ELF-1 (cell line): Measurements from ENCODE around the gene PLIN5.

ENCODE experiments used
- DNase-seq: peaks from one replicate; pipeline ENCODE4 v3.0.0-alpha.2; 2016; ENCODE audit warnings: low read depth, low spot score

PLIN5 gene

DNA sequence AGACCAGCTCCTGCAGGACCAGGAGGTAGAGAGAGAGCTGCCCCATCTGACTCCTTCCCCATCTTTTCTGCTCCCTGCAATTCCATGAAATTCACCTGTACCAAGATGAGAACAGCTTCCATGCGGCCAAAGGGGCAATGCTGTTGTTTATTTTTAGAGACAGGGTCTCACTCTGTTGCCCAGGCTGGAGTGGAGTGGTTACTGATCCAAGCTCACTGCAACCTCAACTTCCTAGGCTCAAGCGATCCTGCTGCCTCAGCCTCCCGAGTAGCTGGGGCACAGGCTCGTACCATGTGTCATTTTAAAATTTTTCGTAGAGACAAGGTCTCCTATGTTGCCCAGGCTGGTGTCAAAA, 13.2 kb downstream of the PLIN5 start:
- no peak for DNase-seq

DNA sequence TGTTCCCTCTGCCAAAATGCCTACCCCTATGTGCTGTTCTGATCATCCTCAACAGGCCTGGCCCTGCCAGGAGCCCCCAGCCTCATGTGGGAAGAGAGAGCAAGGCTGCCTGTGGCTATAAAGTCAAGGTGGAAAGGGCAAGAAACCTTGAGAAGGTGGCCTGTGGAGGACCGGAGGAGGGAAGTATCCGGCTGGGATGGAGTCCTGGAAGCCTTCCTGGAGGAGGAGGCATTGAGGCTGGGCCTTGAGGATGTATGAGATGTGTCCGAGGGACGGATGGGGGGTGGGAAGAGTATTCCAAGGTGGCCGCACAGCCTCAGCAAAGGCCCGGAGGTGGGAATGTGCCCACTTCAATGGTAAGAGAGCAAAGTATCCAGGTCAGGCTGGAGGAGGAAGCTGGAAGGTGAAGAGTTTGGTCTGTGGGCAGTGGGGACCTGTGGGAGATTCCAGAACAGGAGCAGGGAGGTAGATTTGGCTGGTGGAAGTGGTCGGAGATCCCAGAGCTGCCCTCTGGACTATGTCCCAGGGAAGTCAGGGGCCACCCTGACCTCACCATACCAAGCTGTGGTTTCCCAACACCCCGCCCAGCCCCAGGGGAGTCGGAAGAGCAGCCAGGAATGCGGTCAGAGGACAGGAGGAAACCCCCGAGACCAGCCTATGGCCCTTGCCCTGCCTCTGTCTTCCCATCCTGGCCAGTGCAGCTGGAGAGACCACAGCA, 13.7 kb downstream of the PLIN5 start:
- no peak for DNase-seq

DNA sequence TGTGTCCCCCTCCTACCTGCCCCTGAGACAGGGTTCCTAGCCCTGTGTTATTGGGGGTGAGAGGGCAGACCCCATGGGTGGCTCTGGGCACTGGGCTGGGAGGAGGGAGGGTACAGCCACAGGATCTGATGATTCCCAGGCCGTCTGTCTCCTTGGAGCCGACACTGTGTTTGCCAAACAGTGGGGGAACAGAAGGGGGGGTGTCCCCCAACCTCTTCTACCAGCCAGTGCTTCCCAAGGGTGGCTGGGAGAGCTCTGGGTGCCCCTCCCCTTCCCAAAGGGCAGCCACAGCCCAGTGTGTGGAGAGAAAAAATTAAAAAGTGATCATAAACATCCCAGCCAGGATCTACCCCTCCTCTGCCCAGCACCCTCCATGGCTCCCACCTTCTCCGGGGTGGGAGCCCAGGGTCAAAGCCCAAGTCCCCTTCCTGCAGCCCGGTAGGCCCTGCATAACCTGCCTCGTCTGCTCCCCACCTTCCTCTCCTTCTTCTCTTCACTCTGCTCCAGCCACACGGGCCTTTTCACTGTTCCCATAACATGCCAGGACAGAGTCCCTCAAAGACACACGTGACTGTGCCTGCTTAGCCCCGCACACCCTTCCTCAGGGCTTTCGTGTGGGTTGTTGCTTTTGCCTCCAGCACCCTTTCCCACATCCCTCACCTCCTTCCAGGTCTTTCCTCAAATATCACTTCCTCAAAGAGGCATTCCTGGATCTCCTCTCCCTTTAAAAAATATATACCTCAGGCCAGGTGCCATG, 15.3 kb downstream of the PLIN5 start:
- DNase-seq: no peak

DNA sequence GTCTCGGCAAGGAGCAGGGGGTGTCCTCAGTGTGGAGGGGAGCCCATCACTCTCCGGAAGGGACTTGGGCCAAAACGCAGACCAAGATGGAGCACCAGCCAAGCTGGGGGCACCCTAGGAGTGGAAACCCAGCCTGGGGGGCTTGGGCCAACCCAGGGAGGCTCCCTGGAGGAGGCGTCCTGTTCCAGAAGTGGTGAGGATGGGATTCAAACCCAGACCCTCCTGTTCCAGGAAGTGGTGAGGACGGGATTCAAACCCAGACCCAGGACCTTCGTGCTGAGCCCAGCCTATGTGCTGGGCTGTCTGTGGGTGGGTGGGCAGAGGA, 15.9 kb downstream of the PLIN5 start:
- DNase-seq: no peak

DNA sequence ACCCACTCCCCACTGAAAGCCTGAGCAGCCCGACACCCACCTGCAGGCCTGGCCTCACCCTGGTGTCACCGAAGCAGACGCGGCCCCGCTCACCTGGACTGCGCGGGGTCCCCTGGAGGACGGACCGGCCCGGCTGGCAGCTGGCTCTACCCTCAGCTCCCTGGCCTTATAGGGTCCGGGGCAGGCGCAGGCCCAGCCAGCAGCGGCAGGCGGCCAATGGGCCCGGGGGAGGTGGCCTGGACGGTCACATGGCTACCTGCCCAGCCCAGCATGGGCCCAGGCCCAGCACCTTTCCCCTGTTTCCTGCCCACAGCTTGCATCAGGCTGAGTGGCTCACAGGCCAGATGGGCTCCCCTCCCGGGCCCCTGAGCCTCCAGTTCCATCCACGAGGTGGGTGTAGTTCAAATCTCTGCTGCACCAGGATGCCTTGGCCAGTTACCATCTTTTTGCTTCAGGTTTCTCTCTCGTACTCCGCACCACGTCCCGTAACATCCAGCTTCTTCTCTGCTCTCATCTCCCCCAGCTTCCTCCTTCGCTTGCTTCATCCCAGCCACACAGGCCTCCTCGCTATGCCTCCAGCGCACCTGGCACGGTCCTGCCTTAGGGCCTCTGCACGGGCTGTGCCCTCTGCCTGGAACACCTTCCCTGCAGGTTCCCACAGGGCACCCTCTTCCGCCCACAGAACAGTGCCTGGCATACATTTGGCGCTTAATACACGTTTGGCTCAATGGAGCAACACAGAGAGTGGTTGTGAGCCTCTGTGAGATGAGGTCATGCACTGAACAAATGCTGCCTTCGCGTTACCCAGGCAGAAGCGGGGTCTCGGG, 16.5 kb downstream of the PLIN5 start, which contains the start of gene PLIN4:
TSS of gene PLIN4 (minus strand) at position 142 of the 827 bp plus-strand sequence. CDS start 214 bp downstream, outside the sequence.
- no peak for DNase-seq

DNA sequence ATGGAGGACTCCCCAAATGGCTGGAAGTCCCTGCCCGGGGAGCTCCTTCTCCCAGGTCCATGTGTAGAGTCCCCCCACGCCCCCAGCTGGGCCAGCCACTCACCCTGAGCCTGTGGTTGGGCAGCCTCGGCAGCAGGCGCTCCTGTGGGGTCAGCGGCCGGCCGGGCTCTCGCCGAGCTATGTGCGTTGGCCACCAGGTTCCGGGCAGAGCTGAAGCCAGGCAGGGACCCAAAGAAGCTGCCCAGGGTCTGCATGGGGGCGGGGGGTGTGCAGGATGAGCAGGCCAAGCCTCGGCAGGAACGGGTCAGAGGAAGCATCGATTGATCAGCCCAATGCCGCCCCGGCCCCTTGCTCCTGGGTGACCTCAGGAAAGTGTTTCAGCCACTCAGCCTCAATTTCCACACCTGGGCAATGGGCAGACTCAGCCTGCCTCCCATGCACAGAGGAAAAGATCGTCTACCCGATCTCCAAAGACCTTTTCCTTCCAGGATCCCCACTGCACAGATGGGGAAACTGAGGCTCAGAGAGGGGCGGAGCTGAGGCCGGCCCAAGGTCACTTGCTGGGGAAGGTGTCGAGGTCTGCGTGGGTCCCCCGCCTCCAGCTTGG, 17.5 kb downstream of the PLIN5 start:
- no peak for DNase-seq

DNA sequence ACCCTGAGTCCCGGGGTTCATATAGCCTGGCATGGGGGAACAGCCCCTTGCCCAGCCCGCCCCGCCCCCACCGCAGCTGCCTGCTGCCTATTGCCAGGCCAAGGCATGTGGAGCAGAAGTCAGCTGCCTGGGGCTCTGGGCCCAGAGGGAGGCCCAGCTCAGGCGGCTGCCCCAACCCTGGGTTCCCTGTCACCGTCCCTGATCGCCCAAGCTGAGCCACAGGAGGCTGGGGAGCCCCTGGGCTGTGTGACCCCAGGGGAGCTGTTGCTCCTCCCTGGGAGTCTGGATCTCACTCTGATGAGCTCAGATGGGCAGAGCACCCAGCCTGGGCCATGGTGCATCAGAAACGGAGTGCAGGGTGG, 18.1 kb downstream of the PLIN5 start:
- DNase-seq: no peak

DNA sequence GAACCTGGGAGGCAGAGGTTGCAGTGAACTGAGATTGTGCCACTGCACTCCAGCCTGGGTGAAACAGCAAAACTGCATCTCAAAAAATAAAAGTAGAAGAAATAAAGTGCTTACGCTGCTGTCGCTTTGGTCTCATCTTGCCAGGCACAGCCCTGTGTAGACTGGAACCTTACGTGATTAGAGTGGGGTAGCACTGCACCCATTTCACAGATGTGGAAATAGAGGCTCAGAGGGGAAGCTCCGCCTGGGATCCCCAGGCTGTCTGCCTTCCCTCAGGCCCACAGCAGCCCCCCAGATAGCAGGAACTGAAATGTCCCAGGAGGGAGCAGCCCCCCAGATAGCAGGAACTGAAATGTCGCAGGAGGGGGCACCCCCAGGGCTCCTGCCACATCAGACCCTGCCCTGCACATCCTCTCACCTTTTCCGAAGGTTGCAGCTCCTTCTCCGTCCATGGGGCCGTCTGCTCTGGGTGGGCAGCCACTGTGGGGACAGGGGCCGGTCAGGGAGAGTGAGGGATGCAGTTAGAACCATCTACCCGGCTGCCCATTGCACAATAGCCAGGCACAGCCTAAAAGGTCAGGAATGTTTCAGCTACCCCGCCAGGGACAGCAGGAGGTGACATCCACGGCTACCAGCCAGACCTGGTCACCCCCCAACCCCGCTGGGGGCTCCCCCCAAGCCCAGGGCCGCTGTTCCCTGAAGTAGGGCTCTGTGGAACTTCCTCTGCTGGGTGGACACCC, 18.7 kb downstream of the PLIN5 start:
- no peak for DNase-seq

DNA sequence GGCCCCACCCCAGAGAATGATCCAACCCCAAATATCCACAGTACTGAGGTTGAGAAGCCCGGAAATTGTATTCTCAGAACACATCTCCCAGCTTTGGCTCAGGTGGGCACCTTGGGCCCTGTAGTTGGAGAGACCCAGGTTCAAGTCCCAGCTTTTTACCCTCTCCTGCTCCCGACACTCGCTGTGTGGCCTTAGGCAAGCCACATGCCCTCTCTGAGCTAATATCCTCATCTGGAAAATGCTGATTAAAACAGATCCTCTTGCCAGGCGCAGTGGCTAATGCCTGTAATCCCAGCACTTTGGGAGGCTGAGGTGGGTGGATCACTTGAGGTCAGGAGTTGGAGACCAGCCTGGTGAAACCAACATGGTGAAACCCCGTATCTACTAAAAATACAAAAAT, 19.3 kb downstream of the PLIN5 start:
- no peak for DNase-seq

DNA sequence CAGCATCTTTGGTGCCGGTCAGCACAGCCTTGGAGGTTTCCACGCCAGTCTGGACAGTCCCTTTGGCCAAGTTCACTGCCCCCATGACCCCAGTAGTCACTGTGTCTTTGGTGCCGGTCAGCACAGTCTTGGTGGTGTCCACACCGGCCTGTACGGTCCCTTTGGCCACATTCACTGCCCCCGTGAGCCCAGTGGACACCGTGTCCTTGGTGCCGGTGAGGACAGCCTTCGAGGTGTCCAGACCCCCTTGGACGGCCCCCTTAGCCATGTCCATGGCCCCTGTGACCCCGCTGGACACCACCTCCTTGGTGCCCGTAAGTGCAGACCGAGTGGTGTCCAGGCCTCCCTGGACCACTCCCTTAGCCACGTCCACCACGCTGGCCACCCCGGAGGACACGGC, 21.8 kb downstream of the PLIN5 start:
- no peak for DNase-seq

DNA sequence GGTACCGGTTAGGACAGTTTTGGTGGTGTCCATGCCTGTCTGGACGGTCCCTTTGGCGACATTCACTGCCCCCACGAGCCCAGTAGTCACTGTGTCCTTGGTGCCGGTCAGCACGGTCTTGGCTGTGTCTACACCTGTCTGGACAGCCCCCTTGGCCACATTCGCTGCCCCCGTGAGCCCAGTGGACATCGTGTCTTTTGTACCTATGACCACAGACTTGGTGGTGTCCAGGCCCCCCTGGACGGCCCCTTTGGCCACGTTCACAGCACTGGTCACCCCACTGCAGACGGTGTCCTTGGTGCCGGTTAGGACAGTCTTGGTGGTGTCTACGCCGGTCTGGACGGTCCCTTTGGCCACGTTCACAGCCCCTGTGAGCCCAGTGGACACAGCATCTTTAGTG, 23.0 kb downstream of the PLIN5 start:
- DNase-seq: no peak

DNA sequence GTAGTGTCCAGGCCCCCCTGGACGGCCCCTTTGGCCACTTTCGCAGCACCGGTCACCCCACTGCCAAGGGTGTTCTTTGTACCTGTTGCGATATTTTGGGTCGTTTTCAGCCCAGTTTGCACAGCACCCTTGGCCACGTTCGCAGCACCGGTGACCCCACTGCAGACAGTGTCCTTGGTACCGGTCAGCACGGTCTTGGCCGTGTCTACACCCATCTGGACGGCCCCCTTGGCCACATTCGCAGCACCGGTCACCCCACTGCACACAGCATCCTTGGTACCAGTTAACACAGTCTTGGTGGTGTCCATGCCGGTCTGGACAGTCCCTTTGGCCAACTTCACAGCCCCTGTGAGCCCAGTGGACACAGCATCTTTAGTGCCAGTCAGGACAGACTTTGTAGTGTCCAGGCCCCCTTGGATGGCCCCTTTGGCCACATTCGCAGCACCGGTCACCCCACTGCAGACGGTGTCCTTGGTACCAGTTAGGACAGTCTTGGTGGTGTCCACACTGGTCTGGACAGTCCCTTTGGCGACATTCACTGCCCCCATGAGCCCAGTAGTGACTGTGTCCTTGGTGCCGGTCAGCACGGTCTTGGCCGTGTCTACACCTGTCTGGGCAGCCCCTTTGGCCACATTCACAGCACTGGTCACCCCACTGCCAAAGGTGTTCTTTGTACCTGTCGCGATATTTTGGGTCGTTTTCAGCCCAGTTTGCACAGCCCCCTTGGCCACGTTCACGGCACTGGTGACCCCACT, 23.5 kb downstream of the PLIN5 start:
- no peak for DNase-seq

DNA sequence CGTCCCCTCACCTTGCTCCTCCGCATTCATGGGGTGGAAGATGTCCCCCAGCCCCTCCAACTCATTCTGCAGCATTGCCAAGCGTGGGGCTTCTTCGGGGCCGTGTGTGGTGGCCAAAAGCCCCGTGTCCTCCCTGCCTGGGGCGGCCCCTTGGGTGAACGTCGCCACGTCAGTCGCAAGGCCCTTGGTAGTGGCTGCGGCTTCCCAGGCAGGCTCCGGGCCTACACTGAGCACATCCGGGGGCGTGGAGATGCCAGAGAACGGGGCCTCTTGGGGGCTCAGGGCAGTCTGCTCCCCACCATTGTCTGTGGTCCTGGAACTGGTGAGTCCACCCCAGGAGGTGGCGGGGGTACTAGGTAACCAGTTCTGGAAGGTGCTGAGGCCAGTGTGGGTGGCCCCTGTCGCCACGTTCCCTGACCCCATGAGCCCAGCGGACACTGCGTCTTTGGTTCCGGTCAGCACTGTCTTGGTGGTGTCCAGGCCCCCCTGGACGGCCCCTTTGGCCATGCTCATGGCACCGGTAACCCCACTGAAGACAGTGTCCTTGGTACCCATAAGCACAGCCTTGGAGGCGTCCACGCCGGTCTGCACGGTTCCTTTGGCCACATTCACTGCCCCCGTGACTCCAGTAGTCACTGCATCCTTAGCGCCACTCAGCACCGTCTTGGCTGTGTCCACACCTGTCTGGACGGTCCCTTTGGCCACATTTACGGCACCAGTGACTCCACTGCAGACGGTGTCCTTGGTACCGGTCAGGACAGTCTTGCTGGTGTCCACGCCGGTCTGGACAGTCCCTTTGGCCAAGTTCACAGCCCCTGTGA, 24.4 kb downstream of the PLIN5 start:
- no peak for DNase-seq

DNA sequence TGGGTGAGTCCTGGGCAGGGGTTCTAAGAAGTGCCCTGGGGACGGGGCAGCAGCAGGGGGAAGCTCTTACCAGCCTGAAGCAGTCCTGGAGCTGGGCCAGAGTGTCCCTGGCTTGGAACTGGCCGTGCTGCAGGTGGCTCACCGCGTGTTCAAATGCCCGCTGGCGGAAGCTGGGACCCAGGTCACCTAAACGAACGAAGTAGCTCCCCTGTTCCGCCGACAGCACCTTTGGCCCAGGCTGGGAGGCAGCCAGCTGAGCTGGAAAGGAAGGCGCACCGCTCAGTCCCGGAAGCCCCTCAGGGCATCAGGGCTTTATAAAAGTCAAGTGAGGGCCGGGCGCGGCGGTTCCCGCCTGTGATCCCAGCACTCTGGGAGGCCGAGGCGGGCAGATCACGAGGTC, 26.3 kb downstream of the PLIN5 start:
- peak; percentile 81 for DNase-seq

DNA sequence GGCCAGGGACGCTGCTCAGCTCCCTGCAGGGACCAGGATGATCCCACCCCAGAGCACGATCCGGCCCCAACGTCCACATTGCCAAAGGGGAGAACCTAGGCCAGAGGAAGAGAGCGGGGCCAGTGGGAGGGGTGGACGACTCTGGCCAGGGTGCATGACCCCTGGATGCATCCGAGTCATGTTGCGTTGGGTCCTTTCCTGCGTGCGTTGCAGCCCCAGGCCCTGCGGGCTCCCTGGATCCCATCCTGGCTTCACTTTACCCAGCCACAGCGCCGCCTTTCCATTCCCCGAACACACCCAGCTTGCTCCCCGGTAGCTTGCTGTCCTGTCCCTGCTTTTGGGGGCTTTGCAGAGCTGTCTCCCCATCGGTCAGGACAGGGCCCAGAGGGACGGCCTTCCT, 27.2 kb downstream of the PLIN5 start:
- DNase-seq: no peak

DNA sequence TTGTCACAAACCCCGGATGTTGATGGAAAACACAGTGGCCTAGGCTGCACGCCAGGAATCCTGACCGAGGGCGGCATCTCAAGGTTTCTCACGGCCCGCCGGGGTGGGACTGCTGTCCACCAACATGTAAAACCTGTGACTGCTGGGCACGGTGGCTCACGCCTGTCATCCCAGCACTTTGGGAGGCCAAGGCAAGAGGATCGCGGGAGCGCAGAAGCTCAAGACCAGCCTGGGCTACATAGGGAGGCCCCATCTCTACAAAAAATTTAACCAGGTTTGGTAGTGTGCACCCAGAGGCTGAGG, 27.9 kb downstream of the PLIN5 start:
- no peak for DNase-seq

DNA sequence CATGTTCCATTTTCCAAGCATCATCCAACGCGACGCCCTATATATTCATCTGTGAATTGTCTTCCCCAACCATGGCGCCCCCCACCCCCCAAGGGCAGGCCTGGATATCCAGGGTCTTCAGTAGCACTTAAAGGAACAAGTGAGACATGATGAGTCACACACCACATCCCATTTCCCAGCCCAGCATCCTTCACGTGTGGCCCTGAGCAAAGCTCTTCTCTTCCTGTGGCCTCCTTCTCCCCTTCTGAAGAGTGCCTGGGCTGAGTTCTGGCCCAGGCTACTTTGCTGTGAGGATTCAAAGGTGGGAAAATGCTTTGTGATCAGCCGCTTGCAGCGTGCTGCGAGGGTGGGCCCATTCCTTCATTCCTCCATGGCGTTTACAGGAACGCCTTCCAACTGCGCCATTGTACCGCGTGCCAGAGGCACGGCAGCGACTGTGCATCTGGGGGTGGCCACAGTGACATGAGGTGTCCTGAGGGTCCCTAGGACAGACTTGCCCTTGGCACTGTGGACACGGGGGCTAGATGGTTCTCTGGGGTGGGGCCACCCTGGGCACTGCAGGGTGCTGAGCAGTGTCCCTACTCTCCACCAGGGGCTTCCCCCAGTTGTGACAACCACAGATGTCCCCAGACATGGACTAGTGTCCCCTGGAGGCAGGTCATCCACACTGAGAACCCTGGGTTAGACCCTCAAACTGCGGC, 28.4 kb downstream of the PLIN5 start:
- DNase-seq: no peak

DNA sequence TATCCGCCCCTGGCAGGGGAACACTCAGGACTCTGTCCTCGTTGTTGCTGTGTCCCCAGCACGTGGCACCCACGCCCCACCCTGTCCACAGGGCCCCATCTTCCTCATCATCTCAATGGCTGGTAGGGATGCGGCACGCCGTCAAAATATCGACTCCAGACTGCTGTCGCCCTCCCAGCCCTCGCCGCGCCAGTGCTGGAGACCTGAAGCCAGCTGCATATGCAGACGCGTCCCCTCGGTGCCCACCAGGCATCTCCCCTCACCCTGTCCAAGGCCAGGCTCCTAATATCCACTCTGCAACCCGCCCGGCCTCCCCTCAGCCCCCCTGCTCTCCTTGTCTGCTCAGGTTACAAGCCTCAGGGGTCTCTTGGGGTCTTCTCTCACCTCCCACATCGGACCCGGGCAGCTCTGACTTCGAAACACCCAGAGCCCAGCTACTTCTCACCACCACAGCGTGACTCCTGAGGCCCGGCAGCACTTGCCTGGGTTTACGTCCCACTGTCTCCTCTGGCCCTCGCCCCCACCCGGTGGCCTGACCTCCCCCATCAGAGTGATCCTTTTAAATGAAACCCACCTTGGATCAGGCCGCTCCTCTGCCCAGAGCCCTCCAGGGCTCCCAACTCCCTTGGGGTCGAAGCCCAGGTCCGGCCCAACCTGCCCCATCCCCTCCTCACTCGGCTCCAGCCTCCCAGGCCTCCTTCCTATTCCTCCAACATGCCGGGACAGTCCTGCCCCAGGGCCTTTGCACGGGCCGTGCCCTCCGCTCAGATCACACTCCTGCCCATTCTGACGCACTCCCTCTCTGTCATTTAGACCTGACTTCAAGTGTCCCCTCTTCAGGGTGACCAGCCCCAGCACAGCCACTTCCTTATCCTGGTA, 29.2 kb downstream of the PLIN5 start:
- DNase-seq: no peak
